GM18520 (cell line): ENCODE measurements around the gene KCTD7.
"Not testable (repeated sequence)": the region's sequence is repeated elsewhere in the genome, so short reads cannot be mapped to it uniquely, and the experiment has no call there.

Experiments used
- ATAC-seq: cut with Tn5 transposase; IDR thresholded peaks from one replicate; pipeline ENCODE4 v1.9.1; 2021; ENCODE audit not compliant: unreplicated experiment

KCTD7 gene

DNA sequence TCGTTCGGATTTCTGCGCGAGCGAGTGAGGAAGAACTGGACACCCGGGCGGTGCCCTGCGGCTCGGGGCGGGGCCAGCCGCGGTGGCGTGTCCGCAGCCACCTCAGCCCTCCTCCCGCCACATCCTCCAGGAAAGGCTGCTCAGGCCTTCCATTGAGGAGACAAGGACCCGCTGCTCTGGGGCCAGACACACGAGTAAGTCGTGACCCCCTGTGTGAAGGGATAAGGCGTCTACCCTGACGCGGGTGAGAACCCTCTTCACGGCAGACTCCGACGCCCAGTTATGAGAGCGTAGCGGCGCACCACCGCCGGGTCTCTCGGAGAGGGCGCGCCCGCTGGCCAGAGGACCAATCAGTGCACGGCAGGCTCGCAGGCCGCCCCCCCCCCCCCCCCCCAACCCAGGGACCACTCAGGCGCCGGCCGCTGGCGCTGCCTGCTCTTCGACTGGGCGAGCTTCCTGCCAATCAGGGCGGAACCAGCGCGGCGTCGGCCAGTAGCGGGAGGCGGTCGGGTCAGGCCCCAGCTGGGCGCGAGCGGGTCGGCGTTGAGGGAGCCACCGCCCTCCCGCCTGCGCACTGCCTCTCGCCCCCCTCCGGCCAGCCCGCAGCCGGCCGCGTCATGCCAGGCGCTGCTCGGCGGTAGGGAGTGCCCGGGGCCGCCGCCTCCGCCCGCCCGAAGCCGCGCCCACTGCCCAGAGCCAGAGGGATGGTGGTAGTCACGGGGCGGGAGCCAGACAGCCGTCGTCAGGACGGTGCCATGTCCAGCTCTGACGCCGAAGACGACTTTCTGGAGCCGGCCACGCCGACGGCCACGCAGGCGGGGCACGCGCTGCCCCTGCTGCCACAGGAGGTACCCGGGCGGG lies at the start of gene KCTD7:
TSS of gene KCTD7 (plus strand) at position 521 of the 861 bp plus-strand sequence. CDS start at position 705, 184 bp downstream.
- ATAC-seq = peak; percentile 88

DNA sequence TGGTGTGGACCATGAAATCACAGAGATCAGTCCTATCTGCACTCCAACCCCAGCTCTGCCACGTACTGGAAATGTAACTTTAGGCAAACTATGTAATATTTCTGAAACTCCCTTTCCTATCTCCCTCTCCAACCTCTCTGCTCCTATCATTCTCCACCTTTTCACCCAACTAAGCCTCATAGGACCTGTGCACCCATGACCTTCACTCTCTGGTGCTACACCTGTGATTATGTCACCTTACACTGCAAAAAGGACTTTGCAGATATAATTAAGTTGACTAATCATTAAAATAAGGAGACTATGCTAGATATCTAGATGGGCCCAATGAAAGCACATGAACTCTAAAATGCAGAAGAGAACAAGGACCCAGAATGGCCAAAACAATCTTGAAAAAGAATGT lies 48.3 kb upstream of the KCTD7 start:
- ATAC-seq = not testable (repeated sequence)

DNA sequence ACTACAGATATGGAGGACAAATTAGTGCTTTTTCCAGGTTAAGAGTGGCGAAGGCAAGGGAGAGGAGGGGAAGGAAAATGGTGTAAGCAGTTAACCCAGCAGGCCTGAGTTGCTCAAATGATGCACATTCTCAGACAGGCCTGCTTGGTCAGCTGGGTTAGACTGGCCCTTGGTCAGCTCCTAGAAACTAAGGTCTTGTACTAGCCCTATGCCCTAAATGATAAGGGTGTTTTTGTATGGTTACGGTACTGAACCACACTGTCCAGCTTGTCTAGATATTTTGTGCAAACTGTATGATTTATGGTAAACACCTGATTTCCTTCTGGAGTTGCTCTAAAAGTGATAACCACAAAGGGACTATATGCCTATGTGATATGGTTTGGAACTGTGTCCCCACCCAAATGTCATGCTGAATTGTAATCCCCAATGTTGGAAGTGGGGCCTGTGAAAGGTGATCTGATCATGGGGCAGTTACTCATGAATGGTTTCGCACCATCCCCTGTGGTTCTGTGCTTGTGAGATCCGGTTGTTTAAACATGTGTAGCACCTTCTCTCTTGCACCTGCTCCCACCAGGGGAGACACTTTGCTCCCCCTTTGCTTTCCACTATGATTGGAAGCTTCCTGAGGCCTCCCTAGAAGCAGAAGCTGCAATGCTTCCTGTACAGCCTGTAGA lies 45.7 kb upstream of the KCTD7 start:
- ATAC-seq = not testable (repeated sequence)

DNA sequence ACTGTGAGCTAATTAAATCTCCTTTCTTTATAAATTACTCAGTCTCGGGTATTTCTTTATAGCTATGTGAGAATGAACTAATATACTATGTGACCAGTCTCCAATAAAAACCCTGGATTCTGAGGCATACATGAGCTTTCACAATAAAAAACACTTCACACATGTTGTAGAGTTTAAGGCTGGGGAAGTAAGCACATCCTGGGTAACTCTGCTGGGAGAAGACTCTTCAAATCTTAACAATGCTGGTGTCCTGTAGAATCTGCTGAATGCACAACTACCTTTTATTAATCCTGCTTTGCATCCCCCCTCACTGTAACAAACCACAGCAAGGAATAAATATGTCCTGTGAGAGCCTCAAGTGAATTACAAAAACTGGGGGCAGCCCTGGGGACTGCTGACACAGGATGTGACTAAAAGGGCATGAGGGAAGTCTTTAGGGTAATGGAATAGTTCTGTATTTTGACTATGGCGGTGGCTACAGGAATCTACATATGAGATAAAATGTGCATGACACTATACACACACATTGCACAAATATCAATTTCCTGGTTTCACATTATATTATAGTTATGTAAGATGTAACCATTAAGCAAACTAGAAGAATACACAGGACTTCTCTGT lies 45.1 kb upstream of the KCTD7 start:
- ATAC-seq = no peak

GRCh38 chr7:66586181-66586580 lies 42.5 kb upstream of the KCTD7 start:
- ATAC-seq = no peak

DNA sequence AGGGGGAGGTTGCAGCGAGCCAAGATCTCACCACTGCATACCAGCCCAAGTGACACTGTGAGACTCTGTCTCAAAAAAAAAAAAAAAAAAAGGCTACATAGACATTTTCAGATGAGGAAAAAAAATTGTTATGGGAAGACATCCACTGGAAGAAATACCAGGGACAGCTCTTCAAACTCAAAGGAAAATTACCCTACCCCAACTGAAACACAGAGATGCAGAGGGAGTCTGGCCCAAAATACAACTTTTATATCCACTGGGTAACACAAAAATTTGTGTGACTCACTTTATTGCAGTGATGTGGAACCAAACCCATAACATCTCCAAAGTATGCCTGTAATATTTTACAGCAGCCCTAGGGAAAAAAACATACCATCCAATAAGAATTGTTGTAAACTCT lies 40.5 kb upstream of the KCTD7 start:
- not testable (repeated sequence) for ATAC-seq

GRCh38 chr7:66588856-66589570 lies 39.7 kb upstream of the KCTD7 start:
- not testable (repeated sequence) for ATAC-seq

- not testable (repeated sequence) for ATAC-seq
These were observed 38.2 kb upstream of the KCTD7 start for GRCh38 chr7:66590302-66591057.

- ATAC-seq = not testable (repeated sequence)
These were observed 37.5 kb upstream of the KCTD7 start for GRCh38 chr7:66591058-66591798.

DNA sequence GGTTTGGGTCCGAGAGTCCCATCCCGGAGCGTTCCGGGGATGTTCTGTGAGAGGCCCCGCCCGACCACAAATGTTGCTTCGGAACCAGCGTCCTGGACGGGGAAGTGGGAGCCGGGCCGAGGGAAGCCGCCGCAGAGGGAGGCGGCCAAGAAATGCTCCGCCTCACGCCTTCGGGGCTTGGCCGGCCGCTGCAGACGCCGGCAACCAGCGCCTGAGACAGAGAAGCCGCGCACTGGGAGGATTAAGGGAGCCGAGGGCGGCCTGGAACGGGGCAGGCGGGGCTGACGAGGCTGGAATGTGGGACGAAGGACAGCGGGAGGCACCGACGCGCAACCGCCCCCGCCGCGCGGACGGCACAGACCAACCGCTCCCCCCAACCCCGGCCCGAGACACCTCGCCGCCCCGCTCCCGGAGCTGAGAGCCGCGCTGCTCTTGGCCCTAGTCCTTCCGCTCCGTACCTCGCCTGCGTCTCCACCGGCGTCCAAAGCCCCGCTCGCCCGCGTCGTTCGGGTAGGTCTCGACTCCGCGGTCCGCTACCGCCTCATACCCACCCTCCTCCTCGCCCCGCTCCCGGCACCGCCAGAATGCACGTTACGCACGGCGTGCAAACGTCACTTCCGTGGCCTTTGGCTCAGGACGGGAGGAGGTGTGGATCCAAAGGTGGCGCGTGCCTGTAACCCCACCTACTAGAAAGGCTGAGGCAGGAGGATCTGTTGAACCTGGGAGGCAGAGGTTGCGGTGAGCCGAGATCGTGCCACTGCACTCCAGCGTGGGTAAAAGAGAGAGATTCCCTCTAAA lies 36.7 kb upstream of the KCTD7 start:
- ATAC-seq = peak; percentile 99

DNA sequence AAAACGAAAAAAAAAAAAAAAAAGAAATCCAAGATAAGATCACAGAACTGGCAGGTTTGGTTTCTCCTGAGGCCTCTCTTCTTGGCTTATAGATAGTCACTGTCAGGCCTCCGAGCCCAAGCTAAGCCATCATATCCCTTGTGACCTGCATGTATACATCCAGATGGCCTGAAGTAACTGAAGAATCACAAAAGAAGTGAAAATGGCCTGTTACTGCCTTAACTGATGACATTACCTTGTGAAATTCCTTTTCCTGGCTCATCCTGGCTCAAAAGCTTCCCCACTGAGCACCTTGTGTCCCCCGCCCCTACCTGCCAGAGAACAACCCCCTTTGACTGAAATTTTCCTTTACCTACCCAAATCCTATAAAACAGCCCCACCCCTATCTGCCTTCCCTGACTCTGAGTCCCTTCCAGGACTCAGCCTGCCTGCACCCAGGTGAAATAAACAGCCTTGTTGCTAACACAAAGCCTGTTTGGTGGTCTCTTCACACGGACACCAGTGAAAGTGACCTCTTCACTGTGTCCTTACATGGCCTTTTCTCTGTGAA lies 36.0 kb upstream of the KCTD7 start:
- ATAC-seq = not testable (repeated sequence)

DNA sequence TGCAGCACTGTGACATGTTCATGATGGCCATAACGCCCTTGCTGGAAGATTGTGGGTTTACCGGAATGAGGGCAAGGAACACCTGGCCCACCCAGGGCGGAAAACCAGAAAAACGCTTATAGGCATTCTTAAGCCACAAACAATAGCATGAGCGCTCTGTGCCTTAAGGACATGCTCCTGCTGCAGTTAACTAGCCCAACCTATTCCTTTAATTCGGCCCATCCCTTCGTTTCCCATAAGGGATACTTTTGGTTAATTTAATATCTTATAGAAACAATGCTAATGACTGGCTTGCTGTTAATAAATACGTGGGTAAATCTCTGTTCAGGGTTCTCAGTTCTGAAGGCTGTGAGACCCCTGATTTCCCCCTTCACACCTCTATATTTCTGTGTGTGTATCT lies 34.6 kb upstream of the KCTD7 start:
- ATAC-seq = not testable (repeated sequence)

GRCh38 chr7:66597461-66597860 lies 31.2 kb upstream of the KCTD7 start:
- no peak for ATAC-seq

- ATAC-seq = no peak
These were observed 26.5 kb upstream of the KCTD7 start for GRCh38 chr7:66602159-66602558.

DNA sequence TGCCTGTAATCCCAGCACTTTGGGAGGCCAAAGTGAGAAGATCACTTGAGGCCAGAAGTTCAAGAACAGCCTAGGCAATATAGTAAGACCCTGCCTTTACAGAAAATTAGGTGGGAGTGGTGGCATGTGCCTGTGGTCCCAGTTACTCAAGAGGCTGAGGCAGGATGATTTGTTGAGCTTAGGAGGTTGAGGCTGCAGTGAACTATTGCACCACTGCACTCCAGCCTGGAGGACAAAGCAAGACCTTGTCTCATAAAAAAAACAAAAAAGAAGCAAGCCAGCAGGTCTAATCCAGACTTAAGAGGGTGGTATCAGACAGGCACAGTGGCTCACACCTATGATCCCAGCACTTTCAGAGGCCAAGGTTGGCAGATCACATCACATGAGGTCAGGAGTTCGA lies 24.5 kb upstream of the KCTD7 start:
- no peak for ATAC-seq

GRCh38 chr7:66606540-66607291 lies 22.0 kb upstream of the KCTD7 start:
- ATAC-seq = not testable (repeated sequence)

DNA sequence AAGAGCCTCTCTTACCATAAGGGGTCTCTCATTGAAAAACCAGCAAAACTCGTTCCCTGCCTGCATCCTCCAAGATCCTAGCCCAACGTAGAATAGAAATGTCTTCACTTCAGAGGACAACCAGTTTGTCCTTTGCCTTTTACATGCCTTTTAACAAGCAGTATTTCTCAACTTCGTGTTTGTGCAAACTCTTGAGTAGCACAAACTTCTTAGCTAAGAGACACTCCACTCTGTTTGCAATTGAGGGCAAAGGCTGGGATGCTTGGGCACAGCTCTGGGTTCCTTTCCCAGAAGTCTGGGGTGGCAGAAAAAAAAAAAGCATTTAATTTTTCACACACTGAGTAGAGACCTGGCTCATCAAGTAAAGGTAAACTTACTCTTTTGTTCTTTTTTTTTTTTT lies 19.5 kb upstream of the KCTD7 start:
- ATAC-seq = no peak

DNA sequence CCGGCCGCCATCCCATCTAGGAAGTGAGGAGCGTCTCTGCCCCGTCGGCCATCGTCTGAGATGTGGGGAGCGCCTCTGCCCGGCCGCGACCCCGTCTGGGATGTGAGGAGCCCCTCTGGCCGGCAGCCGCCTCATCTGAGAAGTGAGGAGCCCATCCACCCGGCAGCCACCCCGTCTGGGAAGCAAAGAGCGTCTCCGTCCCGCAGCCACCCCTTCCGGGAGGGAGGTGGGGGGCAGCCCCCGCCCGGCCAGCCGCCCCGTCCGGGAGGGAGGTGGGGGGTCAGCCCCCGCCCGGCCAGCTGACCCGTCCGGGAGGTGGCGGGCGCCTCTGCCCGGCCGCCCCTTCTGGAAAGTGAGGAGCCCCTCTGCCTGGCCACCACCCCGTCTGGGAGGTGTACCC lies 14.1 kb upstream of the KCTD7 start:
- ATAC-seq = not testable (repeated sequence)
